ENCODE measurements around the gene SIDT2. TPM values are rescaled to one million over a fixed set of nuclear protein-coding genes. Genes with fewer than 3 reads are reported as not detected.

The SIDT2 gene
- total RNA-seq, 1 donor from 2014 or later = 190 TPM

- no peak overlapping the region for H3K4me3 ChIP-seq
- H3K36me3 ChIP-seq = peaks cover 45% of the 10 kb centered on the region
- no peak for TF ChIP-seq CTCF (IDR thresholded peaks at IDR 0.05)
- DNase-seq (peak; percentile 36), ATAC-seq (no peak)
- no peaks in the 10 kb centered on the region for H3K27me3 ChIP-seq (ENCODE audit: low read depth)
- intact Hi-C loops (cut with DNase I) = no loop called here
- H3K9me3 ChIP-seq = no peaks in the 10 kb centered on the region
- no peak overlapping the region for H3K27ac ChIP-seq
- H3K4me1 ChIP-seq = no peaks in the 10 kb centered on the region
These were observed 32.1 kb downstream of the SIDT2 start for GRCh38 chr11:117210620-117211019.

- no peak for TF ChIP-seq CTCF (IDR thresholded peaks at IDR 0.05)
- no peak overlapping the region for H3K4me3 ChIP-seq
- H3K4me1 ChIP-seq = peaks cover 9% of the 10 kb centered on the region
- ATAC-seq = no peak
- intact Hi-C loops (cut with DNase I) = no loop called here
- peaks cover 65% of the 10 kb centered on the region for H3K36me3 ChIP-seq
- no peak for DNase-seq
- no peak overlapping the region for H3K27ac ChIP-seq
- H3K9me3 ChIP-seq = no peaks in the 10 kb centered on the region
- H3K27me3 ChIP-seq (ENCODE audit: low read depth) = no peaks in the 10 kb centered on the region
These were observed 34.3 kb downstream of the SIDT2 start for GRCh38 chr11:117212697-117213355.

GRCh38 chr11:117214404-117215110 is 36.0 kb downstream of the SIDT2 start:
- H3K4me3 ChIP-seq = no peak overlapping the region
- ATAC-seq = no peak
- H3K27ac ChIP-seq = no peak overlapping the region
- H3K9me3 ChIP-seq = no peaks in the 10 kb centered on the region
- H3K36me3 ChIP-seq = peaks cover 82% of the 10 kb centered on the region
- intact Hi-C loops (cut with DNase I) = no loop called here
- H3K27me3 ChIP-seq (ENCODE audit: low read depth) = no peaks in the 10 kb centered on the region
- DNase-seq = no peak
- peaks cover 21% of the 10 kb centered on the region for H3K4me1 ChIP-seq
- TF ChIP-seq CTCF (IDR thresholded peaks at IDR 0.05) = no peak

- DNase-seq = peak; percentile 14
- Histone ChIP-seq H3K9me3 (no peaks in the 10 kb centered on the region), H3K4me1 (peaks cover 45% of the 10 kb centered on the region), H3K27me3 (ENCODE audit: low read depth) (no peaks in the 10 kb centered on the region), H3K27ac (peak overlapping the region; percentile 55), H3K4me3 (no peak overlapping the region), H3K36me3 (peaks cover 99% of the 10 kb centered on the region)
- intact Hi-C loops (cut with DNase I) = no loop called here
- TF ChIP-seq CTCF (IDR thresholded peaks at IDR 0.05) = no peak
- ATAC-seq = no peak
These were observed 38.9 kb downstream of the SIDT2 start for GRCh38 chr11:117217141-117218084.

GRCh38 chr11:117218133-117218915 is 39.8 kb downstream of the SIDT2 start:
- no peaks in the 10 kb centered on the region for H3K9me3 ChIP-seq
- no peak overlapping the region for H3K4me3 ChIP-seq
- TF ChIP-seq CTCF (IDR thresholded peaks at IDR 0.05) = no peak
- peak; percentile 14 for DNase-seq
- intact Hi-C loops (cut with DNase I) = no loop called here
- no peaks in the 10 kb centered on the region for H3K27me3 ChIP-seq (ENCODE audit: low read depth)
- peaks cover 45% of the 10 kb centered on the region for H3K4me1 ChIP-seq
- peaks cover 99% of the 10 kb centered on the region for H3K36me3 ChIP-seq
- no peak for ATAC-seq
- peak overlapping the region; percentile 55 for H3K27ac ChIP-seq
